GM12873 (cell line): ENCODE measurements around the gene PIK3CB.

ENCODE experiments used
- TF ChIP-seq, protein P1 (sequence below): IDR thresholded peaks from 2 replicates; pipeline ENCODE4 v1.5.1; 2012; ENCODE audit warnings: low read depth, mild to moderate bottlenecking, moderate library complexity, low read length, control low read depth; ENCODE audit not compliant: insufficient read depth; ENCODE audit errors: missing control alignments

The PIK3CB gene

DNA sequence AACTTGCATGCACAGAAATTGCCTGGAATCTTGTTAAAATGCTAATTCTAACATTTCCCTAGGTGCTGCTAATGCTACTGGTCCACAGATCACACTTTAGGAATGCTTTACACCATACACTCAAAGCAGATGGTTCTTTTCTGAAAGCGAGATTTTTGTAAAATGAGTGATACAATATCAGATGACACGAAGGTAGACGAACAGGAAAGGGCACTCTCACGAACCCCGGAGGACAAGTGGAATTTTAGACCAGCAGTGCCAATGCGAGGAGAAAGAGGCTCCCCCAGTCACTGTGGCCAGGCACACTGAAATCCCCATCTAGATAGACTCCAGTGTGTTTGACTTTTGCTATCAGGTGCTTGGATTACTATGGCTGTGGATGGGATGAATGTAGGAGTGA, 205.2 kb downstream of the PIK3CB start:
- TF ChIP-seq, protein P1, sequence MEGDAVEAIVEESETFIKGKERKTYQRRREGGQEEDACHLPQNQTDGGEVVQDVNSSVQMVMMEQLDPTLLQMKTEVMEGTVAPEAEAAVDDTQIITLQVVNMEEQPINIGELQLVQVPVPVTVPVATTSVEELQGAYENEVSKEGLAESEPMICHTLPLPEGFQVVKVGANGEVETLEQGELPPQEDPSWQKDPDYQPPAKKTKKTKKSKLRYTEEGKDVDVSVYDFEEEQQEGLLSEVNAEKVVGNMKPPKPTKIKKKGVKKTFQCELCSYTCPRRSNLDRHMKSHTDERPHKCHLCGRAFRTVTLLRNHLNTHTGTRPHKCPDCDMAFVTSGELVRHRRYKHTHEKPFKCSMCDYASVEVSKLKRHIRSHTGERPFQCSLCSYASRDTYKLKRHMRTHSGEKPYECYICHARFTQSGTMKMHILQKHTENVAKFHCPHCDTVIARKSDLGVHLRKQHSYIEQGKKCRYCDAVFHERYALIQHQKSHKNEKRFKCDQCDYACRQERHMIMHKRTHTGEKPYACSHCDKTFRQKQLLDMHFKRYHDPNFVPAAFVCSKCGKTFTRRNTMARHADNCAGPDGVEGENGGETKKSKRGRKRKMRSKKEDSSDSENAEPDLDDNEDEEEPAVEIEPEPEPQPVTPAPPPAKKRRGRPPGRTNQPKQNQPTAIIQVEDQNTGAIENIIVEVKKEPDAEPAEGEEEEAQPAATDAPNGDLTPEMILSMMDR = no peak

DNA sequence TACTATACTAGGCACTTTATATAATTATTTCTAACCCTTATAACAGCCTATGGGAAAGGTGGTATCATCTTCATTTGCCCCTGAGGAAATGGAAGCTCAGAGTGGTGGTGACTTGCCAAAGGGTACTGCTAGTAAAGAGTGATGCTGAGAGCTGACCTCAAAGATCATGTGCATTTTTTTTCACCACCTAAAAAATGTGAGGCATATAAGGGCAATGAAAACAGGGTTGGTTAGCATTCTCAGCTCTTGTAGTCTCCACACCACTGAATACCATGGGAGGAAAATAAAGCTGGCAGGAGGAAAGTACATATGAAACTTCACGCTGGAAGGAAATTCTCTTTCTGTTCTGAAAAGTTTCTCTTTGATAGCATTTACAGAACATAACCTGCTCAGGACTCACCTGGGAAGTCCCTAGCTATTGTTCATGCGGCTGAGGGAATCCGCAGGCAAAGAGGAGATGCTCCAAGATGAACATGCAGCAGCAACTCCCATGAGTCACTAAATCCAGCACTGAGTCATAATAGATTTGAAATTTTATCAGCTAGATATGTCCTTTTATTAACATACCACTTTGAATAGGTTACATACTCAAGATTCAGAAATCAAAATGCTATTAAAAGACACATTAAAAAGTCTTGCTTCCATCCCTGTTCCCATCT, 208.9 kb downstream of the PIK3CB start:
- TF ChIP-seq, protein P1 = no peak

DNA sequence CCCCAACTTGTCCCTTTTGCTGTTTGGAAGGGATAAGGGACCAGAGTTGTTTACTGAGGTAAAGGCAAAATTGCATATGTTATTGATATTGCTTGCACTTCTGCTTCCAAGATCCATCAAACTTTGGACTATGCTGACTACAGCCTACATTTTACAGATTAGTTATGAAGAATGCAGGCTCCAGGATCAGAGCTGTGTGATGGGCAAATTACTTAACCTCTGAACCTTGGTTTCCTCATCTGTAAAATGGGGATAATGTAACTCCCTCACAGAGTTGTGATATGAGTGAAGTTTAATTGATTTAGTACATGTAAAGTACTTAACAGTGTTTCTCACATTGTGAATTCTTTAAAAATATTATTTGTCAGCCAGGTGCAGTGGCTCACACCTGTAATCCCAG, 210.2 kb downstream of the PIK3CB start:
- TF ChIP-seq, protein P1 = no peak

DNA sequence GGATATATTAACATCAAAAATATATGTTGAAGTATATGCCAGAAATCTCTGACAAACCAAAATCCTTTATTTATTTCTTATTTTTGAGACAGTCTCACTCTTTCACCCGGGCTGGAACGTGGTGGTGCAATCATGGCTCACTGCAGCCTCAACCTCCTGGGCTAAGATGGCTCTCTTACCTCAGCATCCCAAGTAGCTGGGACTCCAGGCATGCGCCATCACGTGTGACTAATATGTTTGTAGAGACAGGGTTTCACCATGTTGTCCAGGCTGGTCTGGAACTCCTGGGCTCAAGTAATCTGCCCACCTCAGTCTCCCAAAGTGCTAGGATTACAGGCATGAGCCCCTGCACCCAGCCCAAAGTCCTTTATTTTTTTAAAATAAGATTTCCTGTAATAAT, 214.3 kb downstream of the PIK3CB start:
- TF ChIP-seq, protein P1 = no peak

DNA sequence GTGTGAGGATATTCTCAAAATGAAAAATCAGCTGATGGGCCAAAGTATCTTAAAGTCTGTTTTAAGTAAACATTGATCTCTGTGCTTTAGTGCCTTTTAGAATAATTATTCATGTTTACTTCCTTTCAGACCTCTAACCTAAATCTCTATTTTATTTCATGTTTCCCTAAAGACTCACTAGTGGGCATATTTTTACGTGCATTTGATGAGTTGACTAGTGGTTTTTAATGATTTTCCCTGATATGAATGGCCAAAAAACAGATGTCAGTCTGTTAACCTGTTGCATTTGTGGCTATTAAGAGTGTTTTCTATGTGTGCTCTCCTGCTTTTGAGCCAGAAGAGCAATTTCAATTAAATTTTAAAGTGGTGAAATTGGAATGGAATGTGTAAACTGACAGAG, 219.3 kb downstream of the PIK3CB start:
- TF ChIP-seq, protein P1 = no peak

DNA sequence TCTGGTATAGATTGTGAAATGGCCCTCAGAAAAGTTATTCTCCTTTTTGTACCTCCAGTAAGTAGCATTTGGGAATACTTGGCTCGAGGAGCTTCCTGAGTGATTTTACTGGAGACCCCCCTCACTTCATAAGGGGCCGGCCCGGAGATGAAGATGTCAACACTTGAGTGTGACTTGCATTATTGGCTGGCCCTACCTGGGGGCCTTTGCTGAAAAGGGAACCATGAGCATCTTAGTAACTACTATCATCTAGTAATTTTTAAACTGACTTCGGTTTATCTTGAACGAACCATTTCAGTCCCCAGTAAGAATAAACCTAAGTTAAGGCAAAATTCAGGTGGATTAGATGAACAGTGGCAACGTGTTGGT, 224.8 kb downstream of the PIK3CB start:
- TF ChIP-seq, protein P1 = no peak

DNA sequence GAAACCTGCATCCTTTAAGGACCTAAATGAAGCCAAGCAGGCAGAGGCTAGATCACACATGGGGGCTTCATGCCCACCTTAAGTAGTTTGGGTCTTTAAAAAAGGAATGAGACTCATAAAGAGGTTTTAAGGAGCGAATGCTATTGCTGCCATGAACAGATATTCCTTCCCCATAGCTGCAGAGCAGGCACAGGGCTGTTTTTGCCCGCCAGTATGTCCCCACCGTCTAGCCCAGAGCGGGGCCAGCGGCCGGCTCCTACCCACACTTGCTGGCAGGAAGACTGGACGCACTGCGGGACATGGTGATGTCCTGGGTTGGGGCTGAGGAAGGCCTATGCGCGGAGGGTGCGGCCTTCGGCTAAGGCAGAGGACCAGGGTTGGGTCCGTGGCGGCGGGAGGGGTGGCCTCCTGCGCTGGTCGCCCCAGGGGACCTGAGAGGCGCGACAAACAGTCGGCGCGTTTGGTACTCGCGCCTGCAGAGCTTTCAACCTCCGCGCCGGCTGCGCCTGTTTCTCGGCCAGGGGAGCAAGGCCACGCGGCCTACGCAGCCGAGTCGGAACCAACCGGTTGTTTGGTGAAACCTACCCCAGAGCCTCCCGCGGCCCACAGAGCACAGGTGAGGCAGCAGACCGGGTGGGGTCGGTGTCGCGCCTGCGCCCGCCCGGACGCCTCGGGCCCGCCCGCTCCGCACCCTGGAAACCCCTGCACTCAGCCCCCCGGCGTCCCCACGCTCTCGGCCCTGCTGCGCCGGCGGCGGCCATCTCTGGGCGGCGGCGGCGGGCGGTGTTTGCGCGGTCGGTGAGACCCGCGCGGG, 226.2 kb downstream of the PIK3CB start, which contains the start of gene FAIM:
TSS of gene FAIM (plus strand) at position 450 of the 814 bp plus-strand sequence. CDS start 10,956 bp downstream, outside the sequence.
- TF ChIP-seq, protein P1 = no peak
